ENCODE data around the gene ANKRD36.
"Not testable (repeated sequence)": the region's sequence is repeated elsewhere in the genome, so short reads cannot be mapped to it uniquely, and the experiment has no call there.

Gene ANKRD36

GRCh38 chr2:97268075-97268591, 155.2 kb downstream of the ANKRD36 start:
- not testable (repeated sequence) for DNase-seq (ENCODE audit: low read depth in 1 of 2, low spot score in 1 of 2)

DNA sequence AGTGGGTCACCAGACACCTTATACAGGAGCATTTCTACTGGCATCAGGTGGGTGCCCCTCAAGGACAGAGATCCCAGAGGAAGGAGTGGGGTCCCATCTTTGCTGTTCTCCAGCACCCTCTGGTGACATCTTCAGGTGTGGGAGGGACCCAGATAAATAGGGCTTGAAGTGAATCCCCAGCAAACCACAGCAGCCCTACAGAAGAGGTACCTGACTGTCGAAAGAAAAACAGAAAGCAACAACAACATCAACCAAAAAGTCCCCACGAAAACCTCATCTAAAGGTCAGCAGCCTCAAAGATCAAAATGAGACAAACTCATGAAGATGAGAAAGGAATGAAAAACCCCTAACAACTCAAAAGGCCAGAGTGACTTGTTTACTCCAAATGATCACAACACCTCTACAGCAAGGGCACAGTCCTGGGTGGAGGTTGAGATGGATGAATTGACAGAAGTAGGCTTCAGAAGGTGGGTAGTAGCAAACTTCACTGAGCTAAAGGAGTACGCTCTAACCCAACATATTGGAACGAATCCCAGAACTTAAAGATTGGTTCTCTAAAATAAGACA, 163.4 kb downstream of the ANKRD36 start:
- not testable (repeated sequence) for DNase-seq (ENCODE audit: low read depth in 1 of 2, low spot score in 1 of 2)

DNA sequence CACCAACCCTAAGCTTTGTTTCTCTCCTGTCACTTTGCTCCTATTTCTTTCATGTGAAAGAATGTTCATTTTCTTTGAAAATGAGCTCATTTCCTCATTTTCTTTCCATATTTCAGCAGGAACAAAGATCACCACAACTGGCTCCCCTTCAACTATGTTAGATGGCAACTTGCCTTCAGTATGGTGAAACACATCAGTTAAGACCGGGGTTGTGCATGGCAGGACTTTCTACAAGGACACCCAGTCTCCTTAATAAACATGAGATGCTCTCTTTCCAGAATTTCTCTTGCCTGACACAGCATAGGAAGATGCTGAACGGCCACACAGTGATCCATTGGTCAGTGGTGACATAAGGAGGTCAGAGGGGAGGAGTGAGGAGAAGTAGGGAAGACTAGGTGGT, 172.2 kb downstream of the ANKRD36 start:
- not testable (repeated sequence) for DNase-seq (ENCODE audit: low read depth in 1 of 2, low spot score in 1 of 2)

- DNase-seq (ENCODE audit: low read depth in 1 of 2, low spot score in 1 of 2): not testable (repeated sequence)
Measured at GRCh38 chr2:97293687-97294086, 180.7 kb downstream of the ANKRD36 start.

All from activated T-helper 1 cell treated with anti-CD3 and anti-CD28 coated beads, Interleukin-2, amount 50 U/mL, for 16 hours (primary cell).